B cell (primary cell): ENCODE results near the gene ADH1B. TPM values are rescaled to one million over a fixed set of nuclear protein-coding genes. Genes with fewer than 3 reads are reported as not detected.

Experiments used
- ATAC-seq: fragments of 200-7000 bp; cut with Tn5 transposase; one replicate; pipeline ENCODE4 v1.10.0; 2021; ENCODE audit warnings: low read depth, mild to moderate bottlenecking, moderate number of reproducible peaks, moderate library complexity
- CTCF ChIA-PET: fragments of 350-600 bp; sonication (Branson Sonifier 250); formaldehyde crosslinking; loops from one replicate; lab custom pipeline; 2021; ENCODE audit warnings: antibody characterized with exemption, inconsistent platforms; lab: Charles Lee
- POLR2A ChIA-PET: fragments of 350-600 bp; sonication (Branson Sonifier 250); formaldehyde crosslinking; loops from one replicate; lab custom pipeline; 2021; ENCODE audit warnings: antibody characterized with exemption; lab: Charles Lee
- DNase-seq: peaks from one replicate; pipeline ENCODE4 v3.0.0; 2013
- H2AFZ ChIP-seq: 2 replicates; pipeline ENCODE4 v1.6.1; 2012; ENCODE audit warnings: mild to moderate bottlenecking, low read depth, low read length; ENCODE audit not compliant: insufficient read depth, poor library complexity, severe bottlenecking
- H3K27ac ChIP-seq, 2 donors: 1 replicate in 1 of 2; 2 replicates in 1 of 2; pipeline ENCODE4 v1.5.1; 2012 to 2013; ENCODE audit warnings: low read length in 2 of 2, mild to moderate bottlenecking in 2 of 2, moderate library complexity in 1 of 2
- H3K27me3 ChIP-seq, 4 experiments: fragments of 200-600 bp in 1 of 4; sonication (generic) in 1 of 4; replicated peaks in 1 of 4; 1 replicate in 2 of 4; 2 replicates in 2 of 4; pipeline versions ENCODE4 v1.6.1 to v1.7.0; 2013 to 2016; ENCODE audit warnings: low read length in 3 of 4, mild to moderate bottlenecking in 2 of 4, mixed read lengths in 1 of 4, moderate library complexity in 1 of 4; ENCODE audit not compliant: insufficient read depth in 4 of 4, control insufficient read depth in 3 of 4; ENCODE audit errors: control extremely low read depth in 1 of 4
- H3K36me3 ChIP-seq, 2 experiments: replicated peaks in 1 of 2; 1 replicate in 1 of 2; 2 replicates in 1 of 2; pipeline versions ENCODE4 v1.6.1 to v1.7.1; 2013; ENCODE audit warnings: low read length in 1 of 2; ENCODE audit not compliant: insufficient read depth in 2 of 2, control insufficient read depth in 1 of 2; ENCODE audit errors: control extremely low read depth in 1 of 2, extremely low read depth in 1 of 2
- H3K4me1 ChIP-seq, 2 donors: fragments of 200-600 bp in 1 of 2; sonication (generic) in 1 of 2; 1 replicate in 1 of 2; 2 replicates in 1 of 2; pipeline versions ENCODE4 v1.5.1 to v1.6.1; 2013 to 2017; ENCODE audit warnings: low read length in 2 of 2; ENCODE audit not compliant: control insufficient read depth in 2 of 2, insufficient read depth in 2 of 2
- H3K4me2 ChIP-seq: replicated peaks from 2 replicates; pipeline ENCODE3; 2012; ENCODE audit warnings: mild to moderate bottlenecking, low read depth, low read length; ENCODE audit not compliant: poor library complexity, severe bottlenecking
- H3K4me3 ChIP-seq, 5 experiments: fragments of 200-600 bp in 1 of 5; sonication (generic) in 1 of 5; 1 replicate in 3 of 5; 2 replicates in 2 of 5; pipeline versions ENCODE4 v1.5.1 to v1.7.0; 2011 to 2016; ENCODE audit warnings: low read length in 4 of 5, mild to moderate bottlenecking in 4 of 5, low read depth in 2 of 5, control low read depth in 1 of 5, moderate library complexity in 1 of 5; ENCODE audit not compliant: insufficient read depth in 1 of 5; ENCODE audit errors: control extremely low read depth in 1 of 5, extremely low read depth in 1 of 5
- H3K79me2 ChIP-seq: fragments of 200-600 bp; sonication (generic); one replicate; pipeline ENCODE4 v1.6.0; 2016; ENCODE audit warnings: low read length; ENCODE audit not compliant: control insufficient read depth, insufficient read depth
- H3K9ac ChIP-seq: fragments of 200-600 bp; sonication (generic); 2 replicates; pipeline ENCODE4 v1.6.1; 2017; ENCODE audit warnings: mild to moderate bottlenecking, low read length, moderate library complexity
- H3K9me3 ChIP-seq, 3 donors: one replicate each; pipeline versions ENCODE4 v1.6.1 to v1.7.1; 2013; ENCODE audit warnings: low read length in 2 of 3; ENCODE audit not compliant: control insufficient read depth in 2 of 3, insufficient read depth in 1 of 3; ENCODE audit errors: control extremely low read depth in 1 of 3
- H4K20me1 ChIP-seq: 2 replicates; pipeline ENCODE4 v1.6.0; 2012; ENCODE audit warnings: mild to moderate bottlenecking, low read length; ENCODE audit not compliant: insufficient read depth, control insufficient read depth, poor library complexity, severe bottlenecking
- H3K27ac Mint-ChIP-seq: one replicate; pipeline ENCODE4 v1.8.0; 2021; ENCODE audit warnings: mixed read lengths
- H3K27me3 Mint-ChIP-seq: one replicate; pipeline ENCODE4 v1.8.0; 2021; ENCODE audit warnings: mixed read lengths
- H3K4me1 Mint-ChIP-seq: one replicate; pipeline ENCODE4 v1.8.0; 2021; ENCODE audit warnings: mixed read lengths
- H3K4me3 Mint-ChIP-seq: one replicate; pipeline ENCODE4 v1.8.0; 2021; ENCODE audit warnings: mixed read lengths
- H3K9me3 Mint-ChIP-seq: one replicate; pipeline ENCODE4 v1.8.0; 2022; ENCODE audit warnings: mixed read lengths; ENCODE audit not compliant: insufficient read depth
- EZH2 ChIP-seq: IDR thresholded peaks from 2 replicates; pipeline ENCODE4 v1.6.1; 2012; ENCODE audit warnings: borderline replicate concordance, low read depth, mild to moderate bottlenecking, moderate library complexity, low read length; ENCODE audit not compliant: insufficient read depth, poor library complexity, severe bottlenecking
- WGBS: methylation state at CpG from one replicate; pipeline ENCODE4 v1.1.5; 2013; ENCODE audit warnings: missing lambda C conversion rate; ENCODE audit not compliant: insufficient coverage; 5-methylcytosine and 5-hydroxymethylcytosine counted together
- intact Hi-C: fragments of 100-400 bp; cut with micrococcal nuclease; formaldehyde crosslinking; loops from one replicate; pipeline ENCODE4 v1.10.0; 2022
- polyA plus RNA-seq: library from polyadenylated mRNA; depleted of rRNA; stranded (reverse); fragments of >200 nt; gene quantifications from 2 replicates; pipeline ENCODE4 v1.2.3, GENCODE V29; 2012
- total RNA-seq, 2 donors: library from RNA; stranded (reverse); fragments of 120-200 nt in 1 of 2; gene quantifications; 1 replicate in 1 of 2; 2 replicates in 1 of 2; pipeline versions ENCODE4 v1.2.3 to v1.2.4, GENCODE V29; 2013 to 2022
- TF ChIP-seq, protein P1 (sequence below): fragments of 200-600 bp; IDR thresholded peaks from one replicate; pipeline ENCODE4 v1.8.0; 2022; ENCODE audit warnings: antibody characterized with exemption, mild to moderate bottlenecking

ADH1B gene
- total and polyA plus RNA-seq, 2 donors (not counting 1 experiment from before 2014, with no cell fraction given) = not detected

- Mint-ChIP-seq H3K9me3 (no peaks in the 10 kb centered on the region), H3K27me3 (peaks cover 5% of the 10 kb centered on the region), H3K4me1 (no peaks in the 10 kb centered on the region), H3K4me3 (no peak overlapping the region), H3K27ac (no peak overlapping the region)
- POLR2A ChIA-PET = no interaction called here
- no CpG with 5 or more reads among the region's 4 CpGs for WGBS
- TF ChIP-seq EZH2 = no peak
- intact Hi-C loops = no loop called here
- Histone ChIP-seq H2AFZ (no peak overlapping the region), H3K4me1 (no peaks in the 10 kb centered on the region), H3K4me3 (no peak overlapping the region), H3K9me3 (no peaks in the 10 kb centered on the region), H4K20me1 (no peaks in the 10 kb centered on the region), H3K4me2 (no peak overlapping the region), H3K36me3 (no peaks in the 10 kb centered on the region), H3K79me2 (no peaks in the 10 kb centered on the region), H3K27ac (no peak overlapping the region), H3K27me3 (no peaks in the 10 kb centered on the region), H3K9ac (no peak overlapping the region)
- no peak for DNase-seq
- ATAC-seq = no peak
- CTCF ChIA-PET = no interaction called here
Observed at GRCh38 chr4:99336553-99336952, 15.4 kb upstream of the ADH1B start.

DNA sequence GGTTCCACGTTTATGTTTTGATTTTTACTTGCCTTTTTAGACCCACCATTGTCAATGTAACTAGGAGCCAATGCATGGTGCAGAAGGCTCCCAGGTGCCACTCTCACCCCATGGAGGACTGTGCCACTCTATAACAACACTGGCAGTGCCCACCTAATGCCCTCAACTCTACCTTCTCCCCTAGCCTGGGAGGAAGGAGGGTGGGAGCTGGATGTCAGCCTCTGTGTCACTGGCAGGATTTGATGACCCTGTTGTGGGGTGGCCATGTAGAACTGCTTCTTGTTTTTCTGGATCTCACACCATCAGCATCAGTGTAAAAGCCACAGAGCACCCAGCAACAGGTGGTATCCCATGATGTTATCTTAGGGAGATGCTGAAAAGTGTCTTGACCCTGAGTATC, 13.7 kb upstream of the ADH1B start:
- ATAC-seq (no peak), DNase-seq (no peak)
- no peak overlapping the region for H2AFZ ChIP-seq
- no peak overlapping the region for H3K4me3 Mint-ChIP-seq
- H3K27ac ChIP-seq = no peak overlapping the region
- H3K4me2 ChIP-seq = no peak overlapping the region
- no peaks in the 10 kb centered on the region for H3K27me3 ChIP-seq
- H3K9me3 Mint-ChIP-seq = no peaks in the 10 kb centered on the region
- H3K79me2 ChIP-seq = no peaks in the 10 kb centered on the region
- CTCF ChIA-PET = no interaction called here
- H3K9me3 ChIP-seq = no peaks in the 10 kb centered on the region
- no peaks in the 10 kb centered on the region for H4K20me1 ChIP-seq
- H3K4me1 ChIP-seq = no peaks in the 10 kb centered on the region
- peaks cover 5% of the 10 kb centered on the region for H3K27me3 Mint-ChIP-seq
- no peak overlapping the region for H3K4me3 ChIP-seq
- WGBS = 60% methylated on average over 1 of the region's 1 CpG
- H3K4me1 Mint-ChIP-seq = no peaks in the 10 kb centered on the region
- TF ChIP-seq, protein P1, sequence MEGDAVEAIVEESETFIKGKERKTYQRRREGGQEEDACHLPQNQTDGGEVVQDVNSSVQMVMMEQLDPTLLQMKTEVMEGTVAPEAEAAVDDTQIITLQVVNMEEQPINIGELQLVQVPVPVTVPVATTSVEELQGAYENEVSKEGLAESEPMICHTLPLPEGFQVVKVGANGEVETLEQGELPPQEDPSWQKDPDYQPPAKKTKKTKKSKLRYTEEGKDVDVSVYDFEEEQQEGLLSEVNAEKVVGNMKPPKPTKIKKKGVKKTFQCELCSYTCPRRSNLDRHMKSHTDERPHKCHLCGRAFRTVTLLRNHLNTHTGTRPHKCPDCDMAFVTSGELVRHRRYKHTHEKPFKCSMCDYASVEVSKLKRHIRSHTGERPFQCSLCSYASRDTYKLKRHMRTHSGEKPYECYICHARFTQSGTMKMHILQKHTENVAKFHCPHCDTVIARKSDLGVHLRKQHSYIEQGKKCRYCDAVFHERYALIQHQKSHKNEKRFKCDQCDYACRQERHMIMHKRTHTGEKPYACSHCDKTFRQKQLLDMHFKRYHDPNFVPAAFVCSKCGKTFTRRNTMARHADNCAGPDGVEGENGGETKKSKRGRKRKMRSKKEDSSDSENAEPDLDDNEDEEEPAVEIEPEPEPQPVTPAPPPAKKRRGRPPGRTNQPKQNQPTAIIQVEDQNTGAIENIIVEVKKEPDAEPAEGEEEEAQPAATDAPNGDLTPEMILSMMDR = no peak
- no peak for TF ChIP-seq EZH2
- POLR2A ChIA-PET = no interaction called here
- no peak overlapping the region for H3K27ac Mint-ChIP-seq
- no peak overlapping the region for H3K9ac ChIP-seq
- intact Hi-C loops = no loop called here
- no peaks in the 10 kb centered on the region for H3K36me3 ChIP-seq
